K562 (cell line): ENCODE measurements around the gene GGA2. TPM values are rescaled to one million over a fixed set of nuclear protein-coding genes. Genes with fewer than 3 reads are reported as not detected.
"Not testable (repeated sequence)": the region's sequence is repeated elsewhere in the genome, so short reads cannot be mapped to it uniquely, and the experiment has no call there.

Source experiments
- ATAC-seq: fragments of 200-7000 bp; cut with Tn5 transposase; 3 replicates; pipeline ENCODE4 v1.9.1; 2020; ENCODE audit warnings: moderate library complexity
- BruUV-seq: library from RNA; stranded (reverse); fragments of 400-500 nt; replicated peaks from 2 replicates; lab custom pipeline; 2021; lab: Mats Ljungman, UMichigan
- CTCF ChIA-PET: fragments of 300-600 bp; formaldehyde crosslinking; extraction: SDS; loops from one replicate; lab custom pipeline; 2021; ENCODE audit warnings: low intra/inter-chr PET ratio; lab: Yijun Ruan, JAX
- POLR2A ChIA-PET: fragments of 300-600, 350-650 bp; sonication (Branson Sonifier 250); formaldehyde crosslinking; extraction: SDS; loops from one replicate; lab custom pipeline; 2021; ENCODE audit warnings: antibody characterized with exemption, inconsistent platforms; lab: Yijun Ruan, JAX
- DNase-seq, 4 experiments: peaks; one replicate each; pipeline versions ENCODE4 v3.0.0 to v3.0.0-alpha.2; 2011 to 2018; ENCODE audit warnings: low spot score in 3 of 4, mixed read lengths in 3 of 4; ENCODE audit errors: extremely low read depth in 1 of 4
- FAIRE-seq: peaks from 2 replicates; lab custom pipeline; 2011; peaks lifted over from hg19 to GRCh38; lab: Jason Lieb, UNC
- H2AFZ ChIP-seq: 2 replicates; pipeline ENCODE4 v1.6.0; 2011; ENCODE audit warnings: low read depth, low read length, control low read depth, inconsistent platforms
- H3K27ac ChIP-seq: fragments of 200-600 bp; 3 replicates; pipeline ENCODE4 v1.8.0; 2011; ENCODE audit warnings: low read depth, mild to moderate bottlenecking, control low read depth, inconsistent platforms, low read length, moderate library complexity, mixed read lengths; ENCODE audit errors: extremely low read depth
- H3K27me3 ChIP-seq, 2 experiments: fragments of 300-600 bp in 1 of 2; 2 replicates in 1 of 2; 3 replicates in 1 of 2; pipeline versions ENCODE4 v1.6.0 to v1.8.0; 2011; ENCODE audit warnings: inconsistent platforms in 2 of 2, low read length in 2 of 2, mild to moderate bottlenecking in 1 of 2, mixed read lengths in 1 of 2, moderate library complexity in 1 of 2; ENCODE audit not compliant: control insufficient read depth in 2 of 2, insufficient read depth in 2 of 2
- H3K36me3 ChIP-seq: fragments of 300-600 bp; 3 replicates; pipeline ENCODE4 v1.8.0; 2011; ENCODE audit warnings: mild to moderate bottlenecking, low read length, inconsistent platforms; ENCODE audit not compliant: control insufficient read depth, insufficient read depth
- H3K4me1 ChIP-seq, 2 experiments: fragments of 200-600 bp in 1 of 2; replicated peaks in 1 of 2; 2 replicates in 1 of 2; 3 replicates in 1 of 2; pipeline versions ENCODE4 v1.5.1 to v1.8.0; 2011; ENCODE audit warnings: inconsistent platforms in 2 of 2, low read length in 2 of 2, mild to moderate bottlenecking in 1 of 2, mixed read lengths in 1 of 2, moderate library complexity in 1 of 2; ENCODE audit not compliant: control insufficient read depth in 2 of 2, insufficient read depth in 2 of 2
- H3K4me2 ChIP-seq: 2 replicates; pipeline ENCODE4 v1.6.1; 2011; ENCODE audit warnings: low read length, control low read depth, inconsistent platforms, mixed read lengths; ENCODE audit not compliant: insufficient read depth
- H3K4me3 ChIP-seq: fragments of 200-600 bp; sonication (generic), shearing (Covaris generic); 2 replicates; pipeline ENCODE4 v1.5.1; 2016; ENCODE audit warnings: control low read depth, inconsistent platforms
- H3K79me2 ChIP-seq: fragments of 200-600 bp; 3 replicates; pipeline ENCODE4 v1.8.0; 2011; ENCODE audit warnings: low read length, inconsistent platforms; ENCODE audit not compliant: control insufficient read depth, insufficient read depth
- H3K9ac ChIP-seq, 2 experiments: 2 replicates each; pipeline versions ENCODE4 v1.6.0 to v1.6.1; 2011; ENCODE audit warnings: low read depth in 2 of 2, low read length in 2 of 2, control low read depth in 1 of 2, inconsistent platforms in 1 of 2, mild to moderate bottlenecking in 1 of 2, mixed read lengths in 1 of 2; ENCODE audit not compliant: insufficient read depth in 1 of 2
- H3K9me1 ChIP-seq: one replicate; pipeline ENCODE4 v1.6.0; 2011; ENCODE audit warnings: inconsistent platforms, mild to moderate bottlenecking, low read length, moderate library complexity; ENCODE audit not compliant: control insufficient read depth, insufficient read depth
- H3K9me3 ChIP-seq: replicated peaks from 2 replicates; pipeline ENCODE4 v1.5.1; 2011; ENCODE audit warnings: low read depth, low read length, inconsistent platforms; ENCODE audit not compliant: control insufficient read depth, insufficient read depth
- H4K20me1 ChIP-seq: replicated peaks from 2 replicates; pipeline ENCODE4 v1.6.1; 2011; ENCODE audit warnings: low read length, inconsistent platforms, mixed read lengths; ENCODE audit not compliant: control insufficient read depth, insufficient read depth
- ETV5 ChIP-seq: sonication (generic); formaldehyde crosslinking; IDR thresholded peaks from 2 replicates; pipeline ENCODE4 v1.4.0; 2020; ENCODE audit warnings: low read depth, mild to moderate bottlenecking, missing genetic modification reagents
- WGBS: fragments of 100-300 bp; shearing (Covaris generic); methylation state at CpG from one replicate; pipeline ENCODE4 v1.1.6; 2016; ENCODE audit warnings: low coverage, mixed read lengths; ENCODE audit not compliant: insufficient coverage; ENCODE audit errors: missing lambda C conversion rate; 5-methylcytosine and 5-hydroxymethylcytosine counted together
- in situ Hi-C: fragments of 300-500 bp; cut with MboI; formaldehyde crosslinking; loops from 4 replicates; pipeline ENCODE4 v1.15.0; 2018; ENCODE audit warnings: inconsistent platforms, mixed read lengths
- intact Hi-C: fragments of 100-400 bp; cut with micrococcal nuclease; formaldehyde crosslinking; loops from 2 replicates; pipeline ENCODE4 v1.14.2; 2022
- polyA plus RNA-seq, 8 experiments: library from polyadenylated mRNA; depleted of rRNA in 4 of 8; stranded (reverse) in 5 of 8; unstranded in 3 of 8; fragments of >200 nt; fragmentation: Nextera tagmentation in 2 of 8; fragmentation: Illumina TruSeq in 1 of 8; extraction: Ambion mirVana in 2 of 8; extraction: Trizol in 1 of 8; gene quantifications; 2 replicates each; pipeline versions ENCODE4 v1.2.1 to v1.2.3, GENCODE V29; 2011 to 2014; ENCODE audit warnings: inconsistent platforms in 1 of 8, missing spikeins in 1 of 8
- total RNA-seq, 7 experiments: library from RNA; depleted of rRNA in 6 of 7; stranded (reverse); fragments of >200 nt in 6 of 7; fragmentation: Illumina TruSeq in 2 of 7; extraction: Trizol in 2 of 7; gene quantifications; 2 replicates each; pipeline versions ENCODE4 v1.2.1 to v1.2.3, GENCODE V29; 2011 to 2021; ENCODE audit warnings: low replicate concordance in 1 of 7
- TF ChIP-seq, protein P1 (sequence below), 2 experiments: fragments of 450-650 bp; conservative IDR thresholded peaks; 2 replicates each; pipeline ENCODE4 v1.6.1; 2017; ENCODE audit warnings: mild to moderate bottlenecking in 2 of 2, moderate library complexity in 2 of 2
- TF ChIP-seq, protein P2 (sequence below): IDR thresholded peaks from 3 replicates; pipeline ENCODE4 v1.6.1; 2011; ENCODE audit warnings: borderline replicate concordance, mild to moderate bottlenecking, moderate library complexity; ENCODE audit not compliant: insufficient read length; ENCODE audit errors: extremely low read depth

The GGA2 gene
- total and polyA plus RNA-seq, 9 of the 15 experiments (the other 6 are each of a cell fraction or from before 2014, with no cell fraction given): 11.9 to 133 (median 66.3) TPM

DNA sequence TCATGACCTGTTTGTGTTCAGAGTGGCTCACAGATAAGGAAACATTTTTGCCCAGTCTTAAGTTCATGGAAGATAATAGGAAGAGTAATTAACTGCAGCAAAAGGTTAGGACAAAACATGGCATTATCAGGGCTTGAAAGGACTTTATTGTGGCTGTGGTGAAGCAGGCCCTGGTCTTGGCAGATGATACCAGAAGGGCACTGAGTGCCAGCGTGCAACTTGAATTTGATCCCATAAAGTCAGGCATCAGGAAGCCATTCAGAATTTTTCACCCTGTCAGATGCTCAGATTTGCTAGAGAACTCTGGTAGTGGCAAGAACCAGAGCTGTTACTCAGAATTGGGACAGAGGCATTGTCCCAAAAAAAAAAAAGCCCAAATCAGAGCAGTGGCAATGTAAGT is 46.1 kb downstream of the GGA2 start (continued):
- TF ChIP-seq, protein P1, sequence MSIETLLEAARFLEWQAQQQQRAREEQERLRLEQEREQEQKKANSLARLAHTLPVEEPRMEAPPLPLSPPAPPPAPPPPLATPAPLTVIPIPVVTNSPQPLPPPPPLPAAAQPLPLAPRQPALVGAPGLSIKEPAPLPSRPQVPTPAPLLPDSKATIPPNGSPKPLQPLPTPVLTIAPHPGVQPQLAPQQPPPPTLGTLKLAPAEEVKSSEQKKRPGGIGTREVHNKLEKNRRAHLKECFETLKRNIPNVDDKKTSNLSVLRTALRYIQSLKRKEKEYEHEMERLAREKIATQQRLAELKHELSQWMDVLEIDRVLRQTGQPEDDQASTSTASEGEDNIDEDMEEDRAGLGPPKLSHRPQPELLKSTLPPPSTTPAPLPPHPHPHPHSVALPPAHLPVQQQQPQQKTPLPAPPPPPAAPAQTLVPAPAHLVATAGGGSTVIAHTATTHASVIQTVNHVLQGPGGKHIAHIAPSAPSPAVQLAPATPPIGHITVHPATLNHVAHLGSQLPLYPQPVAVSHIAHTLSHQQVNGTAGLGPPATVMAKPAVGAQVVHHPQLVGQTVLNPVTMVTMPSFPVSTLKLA (conservative IDR thresholded peaks at IDR 0.05): no peak
- TF ChIP-seq ETV5 (CRISPR knock-in tag): no peak
- TF ChIP-seq, protein P2, sequence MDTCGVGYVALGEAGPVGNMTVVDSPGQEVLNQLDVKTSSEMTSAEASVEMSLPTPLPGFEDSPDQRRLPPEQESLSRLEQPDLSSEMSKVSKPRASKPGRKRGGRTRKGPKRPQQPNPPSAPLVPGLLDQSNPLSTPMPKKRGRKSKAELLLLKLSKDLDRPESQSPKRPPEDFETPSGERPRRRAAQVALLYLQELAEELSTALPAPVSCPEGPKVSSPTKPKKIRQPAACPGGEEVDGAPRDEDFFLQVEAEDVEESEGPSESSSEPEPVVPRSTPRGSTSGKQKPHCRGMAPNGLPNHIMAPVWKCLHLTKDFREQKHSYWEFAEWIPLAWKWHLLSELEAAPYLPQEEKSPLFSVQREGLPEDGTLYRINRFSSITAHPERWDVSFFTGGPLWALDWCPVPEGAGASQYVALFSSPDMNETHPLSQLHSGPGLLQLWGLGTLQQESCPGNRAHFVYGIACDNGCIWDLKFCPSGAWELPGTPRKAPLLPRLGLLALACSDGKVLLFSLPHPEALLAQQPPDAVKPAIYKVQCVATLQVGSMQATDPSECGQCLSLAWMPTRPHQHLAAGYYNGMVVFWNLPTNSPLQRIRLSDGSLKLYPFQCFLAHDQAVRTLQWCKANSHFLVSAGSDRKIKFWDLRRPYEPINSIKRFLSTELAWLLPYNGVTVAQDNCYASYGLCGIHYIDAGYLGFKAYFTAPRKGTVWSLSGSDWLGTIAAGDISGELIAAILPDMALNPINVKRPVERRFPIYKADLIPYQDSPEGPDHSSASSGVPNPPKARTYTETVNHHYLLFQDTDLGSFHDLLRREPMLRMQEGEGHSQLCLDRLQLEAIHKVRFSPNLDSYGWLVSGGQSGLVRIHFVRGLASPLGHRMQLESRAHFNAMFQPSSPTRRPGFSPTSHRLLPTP: no peak

DNA sequence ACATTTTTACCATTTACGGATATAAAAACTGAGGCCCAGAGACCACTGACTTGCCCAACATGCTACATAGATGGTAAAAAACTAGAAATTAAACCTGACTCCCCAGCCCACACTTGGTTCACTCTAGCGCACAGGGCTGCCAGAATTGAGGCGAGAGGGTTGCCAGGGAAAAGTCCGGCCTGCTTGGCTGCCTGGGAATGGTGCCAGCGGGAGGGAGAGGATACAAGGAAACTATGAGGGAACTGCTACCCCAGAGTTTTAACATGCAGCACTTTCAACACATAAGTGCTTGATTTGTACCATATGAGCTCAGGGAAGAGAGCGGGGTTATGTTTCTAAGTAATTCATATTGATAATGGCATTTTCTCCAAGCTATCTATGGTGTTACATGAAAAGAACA is 47.3 kb downstream of the GGA2 start:
- ATAC-seq, FAIRE-seq: not testable (repeated sequence)
- CTCF ChIA-PET: interaction anchor here (0.6 kb wide), 1 partner anchor 361 kb away, joined by 4 read pairs; no protein-coding TSS in a partner anchor

More for the DNA sequence above, 47.3 kb downstream of the GGA2 start:
- POLR2A ChIA-PET, H3K27me3 ChIP-seq, H3K4me3 ChIP-seq, H2AFZ ChIP-seq, H3K79me2 ChIP-seq, in situ Hi-C loops, intact Hi-C loops, BruUV-seq, H3K9ac ChIP-seq, DNase-seq, H3K4me2 ChIP-seq, H3K9me1 ChIP-seq, H4K20me1 ChIP-seq, H3K4me1 ChIP-seq, H3K9me3 ChIP-seq, H3K27ac ChIP-seq: not testable (repeated sequence)
- H3K36me3 ChIP-seq: peaks cover 36% of the 10 kb centered on the region; the same call in 2 of the 3 replicates
- 99% methylated on average over 5 of the region's 6 CpGs for WGBS
